K562 (cell line): ENCODE data around the gene ZBTB16. TPM values are rescaled to one million over a fixed set of nuclear protein-coding genes. Genes with fewer than 3 reads are reported as not detected.

Experiments used
- ATAC-seq: fragments of 200-7000 bp; cut with Tn5 transposase; 3 replicates; pipeline ENCODE4 v1.9.1; 2020; ENCODE audit warnings: moderate library complexity
- BruUV-seq: library from RNA; stranded (reverse); fragments of 400-500 nt; replicated peaks from 2 replicates; lab custom pipeline; 2021; lab: Mats Ljungman, UMichigan
- CTCF ChIA-PET: fragments of 300-600 bp; formaldehyde crosslinking; extraction: SDS; loops from one replicate; lab custom pipeline; 2021; ENCODE audit warnings: low intra/inter-chr PET ratio; lab: Yijun Ruan, JAX
- POLR2A ChIA-PET: fragments of 300-600, 350-650 bp; sonication (Branson Sonifier 250); formaldehyde crosslinking; extraction: SDS; loops from one replicate; lab custom pipeline; 2021; ENCODE audit warnings: antibody characterized with exemption, inconsistent platforms; lab: Yijun Ruan, JAX
- DNase-seq, 4 experiments: peaks; one replicate each; pipeline versions ENCODE4 v3.0.0 to v3.0.0-alpha.2; 2011 to 2018; ENCODE audit warnings: low spot score in 3 of 4, mixed read lengths in 3 of 4; ENCODE audit errors: extremely low read depth in 1 of 4
- FAIRE-seq: peaks from 2 replicates; lab custom pipeline; 2011; peaks lifted over from hg19 to GRCh38; lab: Jason Lieb, UNC
- H2AFZ ChIP-seq: 2 replicates; pipeline ENCODE4 v1.6.0; 2011; ENCODE audit warnings: low read depth, low read length, control low read depth, inconsistent platforms
- H3K27ac ChIP-seq: fragments of 200-600 bp; 3 replicates; pipeline ENCODE4 v1.8.0; 2011; ENCODE audit warnings: low read depth, mild to moderate bottlenecking, control low read depth, inconsistent platforms, low read length, moderate library complexity, mixed read lengths; ENCODE audit errors: extremely low read depth
- H3K27me3 ChIP-seq, 2 experiments: fragments of 300-600 bp in 1 of 2; 2 replicates in 1 of 2; 3 replicates in 1 of 2; pipeline versions ENCODE4 v1.6.0 to v1.8.0; 2011; ENCODE audit warnings: inconsistent platforms in 2 of 2, low read length in 2 of 2, mild to moderate bottlenecking in 1 of 2, mixed read lengths in 1 of 2, moderate library complexity in 1 of 2; ENCODE audit not compliant: control insufficient read depth in 2 of 2, insufficient read depth in 2 of 2
- H3K36me3 ChIP-seq: fragments of 300-600 bp; 3 replicates; pipeline ENCODE4 v1.8.0; 2011; ENCODE audit warnings: mild to moderate bottlenecking, low read length, inconsistent platforms; ENCODE audit not compliant: control insufficient read depth, insufficient read depth
- H3K4me1 ChIP-seq, 2 experiments: fragments of 200-600 bp in 1 of 2; replicated peaks in 1 of 2; 2 replicates in 1 of 2; 3 replicates in 1 of 2; pipeline versions ENCODE4 v1.5.1 to v1.8.0; 2011; ENCODE audit warnings: inconsistent platforms in 2 of 2, low read length in 2 of 2, mild to moderate bottlenecking in 1 of 2, mixed read lengths in 1 of 2, moderate library complexity in 1 of 2; ENCODE audit not compliant: control insufficient read depth in 2 of 2, insufficient read depth in 2 of 2
- H3K4me2 ChIP-seq: 2 replicates; pipeline ENCODE4 v1.6.1; 2011; ENCODE audit warnings: low read length, control low read depth, inconsistent platforms, mixed read lengths; ENCODE audit not compliant: insufficient read depth
- H3K4me3 ChIP-seq: fragments of 200-600 bp; sonication (generic), shearing (Covaris generic); 2 replicates; pipeline ENCODE4 v1.5.1; 2016; ENCODE audit warnings: control low read depth, inconsistent platforms
- H3K79me2 ChIP-seq: fragments of 200-600 bp; 3 replicates; pipeline ENCODE4 v1.8.0; 2011; ENCODE audit warnings: low read length, inconsistent platforms; ENCODE audit not compliant: control insufficient read depth, insufficient read depth
- H3K9ac ChIP-seq, 2 experiments: 2 replicates each; pipeline versions ENCODE4 v1.6.0 to v1.6.1; 2011; ENCODE audit warnings: low read depth in 2 of 2, low read length in 2 of 2, control low read depth in 1 of 2, inconsistent platforms in 1 of 2, mild to moderate bottlenecking in 1 of 2, mixed read lengths in 1 of 2; ENCODE audit not compliant: insufficient read depth in 1 of 2
- H3K9me1 ChIP-seq: one replicate; pipeline ENCODE4 v1.6.0; 2011; ENCODE audit warnings: inconsistent platforms, mild to moderate bottlenecking, low read length, moderate library complexity; ENCODE audit not compliant: control insufficient read depth, insufficient read depth
- H3K9me3 ChIP-seq: replicated peaks from 2 replicates; pipeline ENCODE4 v1.5.1; 2011; ENCODE audit warnings: low read depth, low read length, inconsistent platforms; ENCODE audit not compliant: control insufficient read depth, insufficient read depth
- H4K20me1 ChIP-seq: replicated peaks from 2 replicates; pipeline ENCODE4 v1.6.1; 2011; ENCODE audit warnings: low read length, inconsistent platforms, mixed read lengths; ENCODE audit not compliant: control insufficient read depth, insufficient read depth
- ATF4 ChIP-seq: fragments of 450-650 bp; formaldehyde crosslinking; IDR thresholded peaks from 2 replicates; pipeline ENCODE4 v1.4.0; 2022; ENCODE audit warnings: mild to moderate bottlenecking, moderate library complexity
- CGGBP1 ChIP-seq: fragments of 250-450 bp; sonication (Bioruptor Pico); IDR thresholded peaks from 2 replicates; pipeline ENCODE4 v1.9.0; 2021; ENCODE audit warnings: mild to moderate bottlenecking
- E2F1 ChIP-seq: sonication (generic); formaldehyde crosslinking; IDR thresholded peaks from 2 replicates; pipeline ENCODE4 v1.8.1; 2023; ENCODE audit warnings: mild to moderate bottlenecking, missing genetic modification reagents, moderate library complexity
- E2F6 ChIP-seq, 2 experiments: IDR thresholded peaks; 2 replicates each; pipeline ENCODE4 v1.6.1; 2011; ENCODE audit warnings: borderline replicate concordance in 1 of 2, control low read depth in 1 of 2, low read depth in 1 of 2, low read length in 1 of 2, mild to moderate bottlenecking in 1 of 2, mixed read lengths in 1 of 2, moderate library complexity in 1 of 2; ENCODE audit not compliant: insufficient read depth in 1 of 2, insufficient read length in 1 of 2, poor library complexity in 1 of 2, severe bottlenecking in 1 of 2; ENCODE audit errors: extremely low read depth in 1 of 2
- HDGF ChIP-seq: fragments of 450-650 bp; IDR thresholded peaks from 2 replicates; pipeline ENCODE4 v1.6.1; 2016
- PTTG1 ChIP-seq: fragments of 450-650 bp; IDR thresholded peaks from 2 replicates; pipeline ENCODE4 v1.6.1; 2016; ENCODE audit warnings: low read depth, mild to moderate bottlenecking, missing genetic modification characterization, missing compliant biosample characterization
- RAD21 ChIP-seq, 2 experiments: fragments of 250-450 bp in 1 of 2; fragments of 450-650 bp in 1 of 2; sonication (Bioruptor Pico) in 1 of 2; formaldehyde crosslinking in 1 of 2; IDR thresholded peaks in 1 of 2; conservative IDR thresholded peaks in 1 of 2; 2 replicates each; pipeline versions ENCODE4 v1.4.0 to v1.8.0; 2020 to 2022; ENCODE audit warnings: mild to moderate bottlenecking in 2 of 2, moderate library complexity in 1 of 2
- RBM22 ChIP-seq: fragments of 200-400 bp; formaldehyde crosslinking; IDR thresholded peaks from 2 replicates; pipeline ENCODE4 v1.6.1; 2018; ENCODE audit warnings: low read length, low read depth; ENCODE audit not compliant: poor library complexity, severe bottlenecking
- SMARCA4 ChIP-seq: fragments of 450-650 bp; IDR thresholded peaks from 2 replicates; pipeline ENCODE4 v1.6.1; 2016
- TCF7L2 ChIP-seq: fragments of 150-350 bp; IDR thresholded peaks from 2 replicates; pipeline ENCODE4 v1.6.1; 2016; ENCODE audit warnings: low read depth, mild to moderate bottlenecking, low read length, moderate library complexity
- ZHX1 ChIP-seq: fragments of 150-350 bp; conservative IDR thresholded peaks from 2 replicates; pipeline ENCODE4 v1.6.1; 2014; ENCODE audit warnings: low read length
- ZNF239 ChIP-seq: fragments of 250-450 bp; sonication (Bioruptor Pico); IDR thresholded peaks from 2 replicates; pipeline ENCODE4 v1.4.0; 2020; ENCODE audit warnings: mild to moderate bottlenecking
- ZNF41 ChIP-seq: fragments of 250-450 bp; sonication (Bioruptor Pico); conservative IDR thresholded peaks from 2 replicates; pipeline ENCODE4 v1.4.0; 2020; ENCODE audit warnings: mild to moderate bottlenecking
- ZNF57 ChIP-seq: fragments of 450-650 bp; formaldehyde crosslinking; IDR thresholded peaks from 2 replicates; pipeline ENCODE4 v1.4.0; 2020; ENCODE audit warnings: mild to moderate bottlenecking, moderate library complexity
- WGBS: fragments of 100-300 bp; shearing (Covaris generic); methylation state at CpG from one replicate; pipeline ENCODE4 v1.1.6; 2016; ENCODE audit warnings: low coverage, mixed read lengths; ENCODE audit not compliant: insufficient coverage; ENCODE audit errors: missing lambda C conversion rate; 5-methylcytosine and 5-hydroxymethylcytosine counted together
- in situ Hi-C: fragments of 300-500 bp; cut with MboI; formaldehyde crosslinking; loops from 4 replicates; pipeline ENCODE4 v1.15.0; 2018; ENCODE audit warnings: inconsistent platforms, mixed read lengths
- intact Hi-C: fragments of 100-400 bp; cut with micrococcal nuclease; formaldehyde crosslinking; loops from 2 replicates; pipeline ENCODE4 v1.14.2; 2022
- polyA plus RNA-seq, 8 experiments: library from polyadenylated mRNA; depleted of rRNA in 4 of 8; stranded (reverse) in 5 of 8; unstranded in 3 of 8; fragments of >200 nt; fragmentation: Nextera tagmentation in 2 of 8; fragmentation: Illumina TruSeq in 1 of 8; extraction: Ambion mirVana in 2 of 8; extraction: Trizol in 1 of 8; gene quantifications; 2 replicates each; pipeline versions ENCODE4 v1.2.1 to v1.2.3, GENCODE V29; 2011 to 2014; ENCODE audit warnings: inconsistent platforms in 1 of 8, missing spikeins in 1 of 8
- total RNA-seq, 7 experiments: library from RNA; depleted of rRNA in 6 of 7; stranded (reverse); fragments of >200 nt in 6 of 7; fragmentation: Illumina TruSeq in 2 of 7; extraction: Trizol in 2 of 7; gene quantifications; 2 replicates each; pipeline versions ENCODE4 v1.2.1 to v1.2.3, GENCODE V29; 2011 to 2021; ENCODE audit warnings: low replicate concordance in 1 of 7

Gene ZBTB16
- total and polyA plus RNA-seq, 9 of the 15 experiments (the other 6 are each of a cell fraction or from before 2014, with no cell fraction given), result 0.06 to 0.40 (median 0.24) TPM; not detected in 4

- POLR2A ChIA-PET, result interaction anchor here (0.6 to 1.6 kb wide), 2 partner anchors 13 to 27 kb away, joined by 4 to 5 read pairs; no protein-coding TSS in a partner anchor
These were observed 119.9 kb downstream of the ZBTB16 start for GRCh38 chr11:114179234-114179941.

More at GRCh38 chr11:114179234-114179941, 119.9 kb downstream of the ZBTB16 start:
- no peak overlapping the region; a peak in 1 of 4 replicates for H3K9ac ChIP-seq
- in situ Hi-C loops, result no loop called here
- H3K9me1 ChIP-seq, result no peaks in the 10 kb centered on the region
- H3K4me1 ChIP-seq, result peaks cover 7 to 11% of the 10 kb centered on the region in 2 experiments
- no peak overlapping the region; the same call in 1 of the 2 replicates for H3K4me2 ChIP-seq
- WGBS, result 3% methylated on average over 5 of the region's 5 CpGs
- DNase-seq, result peak in 2 of 4 experiments; percentile 32 to 34
- H3K79me2 ChIP-seq, result no peaks in the 10 kb centered on the region
- no peak overlapping the region for H3K4me3 ChIP-seq
- CTCF ChIA-PET, result interaction anchor here (0.6 kb wide), 1 partner anchor 281 kb away, joined by 3 read pairs; no protein-coding TSS in a partner anchor
- H3K27ac ChIP-seq, result no peak overlapping the region
- peak; percentile 65 for FAIRE-seq
- intact Hi-C loops, result loop anchor here (5.0 kb wide), 1 partner anchor 142 kb away; no protein-coding TSS in a partner anchor
- peak; percentile 64 for ATAC-seq
- peak overlapping the region; percentile 36; the same call in 1 of the 2 replicates for H2AFZ ChIP-seq
- TF ChIP-seq E2F6 (IDR thresholded peaks at IDR 0.05; ENCODE audit: borderline replicate concordance in 1 of 2, extremely low read depth in 1 of 2, insufficient read depth in 1 of 2, insufficient read length in 1 of 2, low read depth in 1 of 2, low read length in 1 of 2, poor library complexity in 1 of 2, severe bottlenecking in 1 of 2) (no peak), TCF7L2 (no peak), RBM22 (no peak), ZNF57 (CRISPR knock-in tag) (no peak), CGGBP1 (CRISPR knock-in tag) (no peak), ZHX1 (no peak), ATF4 (CRISPR knock-in tag) (no peak), HDGF (no peak), RAD21 (CRISPR knock-in tag; conservative IDR thresholded peaks at IDR 0.05 in 1 of 2, IDR thresholded peaks at IDR 0.05 in 1 of 2) (0 out of 4 replicates have a peak, but pooled peaks of 1 of the 2 experiments have one; percentile 4), ZNF239 (CRISPR knock-in tag) (peak; percentile 67), E2F1 (CRISPR knock-in tag) (no peak), PTTG1 (tag) (no peak), SMARCA4 (no peak), ZNF41 (CRISPR knock-in tag) (no peak)
- TF ChIP-seq, all 486 proteins: peak for 2
- BruUV-seq, result no TSS peak
- Histone ChIP-seq H4K20me1 (no peaks in the 10 kb centered on the region), H3K36me3 (no peaks in the 10 kb centered on the region), H3K27me3 (peaks cover 20 to 58% of the 10 kb centered on the region in 2 experiments; a peak in 4 of 5 replicates), H3K9me3 (no peaks in the 10 kb centered on the region)
